PFSK-1 (cell line): ENCODE measurements around the gene TGDS.

Source experiments
- FOXP2 ChIP-seq: optimal IDR thresholded peaks from 2 replicates; pipeline ENCODE3; 2011; ENCODE audit warnings: borderline replicate concordance, control low read depth, inconsistent platforms; ENCODE audit not compliant: insufficient read depth; ENCODE audit errors: extremely low read length, extremely low read depth
- POLR2AphosphoS5 ChIP-seq: IDR thresholded peaks from 2 replicates; pipeline ENCODE4 v1.6.1; 2012; ENCODE audit warnings: low read depth, mild to moderate bottlenecking, control low read depth, low read length, moderate library complexity
- SIN3A ChIP-seq: IDR thresholded peaks from 2 replicates; pipeline ENCODE4 v1.6.1; 2012; ENCODE audit warnings: mild to moderate bottlenecking, low read length, moderate library complexity, borderline replicate concordance; ENCODE audit not compliant: insufficient read depth
- TAF1 ChIP-seq: IDR thresholded peaks from 2 replicates; pipeline ENCODE4 v1.6.1; 2012; ENCODE audit warnings: low read length, control low read depth, borderline replicate concordance; ENCODE audit not compliant: insufficient read depth
- TF ChIP-seq, protein P1 (sequence below), 2 experiments: IDR thresholded peaks; 2 replicates each; pipeline versions ENCODE4 v1.6.1 to v1.8.0; 2011 to 2012; ENCODE audit warnings: low read depth in 2 of 2, low read length in 2 of 2, control low read depth in 1 of 2, inconsistent platforms in 1 of 2, mild to moderate bottlenecking in 1 of 2, moderate library complexity in 1 of 2; ENCODE audit not compliant: insufficient read depth in 1 of 2

TGDS gene

DNA sequence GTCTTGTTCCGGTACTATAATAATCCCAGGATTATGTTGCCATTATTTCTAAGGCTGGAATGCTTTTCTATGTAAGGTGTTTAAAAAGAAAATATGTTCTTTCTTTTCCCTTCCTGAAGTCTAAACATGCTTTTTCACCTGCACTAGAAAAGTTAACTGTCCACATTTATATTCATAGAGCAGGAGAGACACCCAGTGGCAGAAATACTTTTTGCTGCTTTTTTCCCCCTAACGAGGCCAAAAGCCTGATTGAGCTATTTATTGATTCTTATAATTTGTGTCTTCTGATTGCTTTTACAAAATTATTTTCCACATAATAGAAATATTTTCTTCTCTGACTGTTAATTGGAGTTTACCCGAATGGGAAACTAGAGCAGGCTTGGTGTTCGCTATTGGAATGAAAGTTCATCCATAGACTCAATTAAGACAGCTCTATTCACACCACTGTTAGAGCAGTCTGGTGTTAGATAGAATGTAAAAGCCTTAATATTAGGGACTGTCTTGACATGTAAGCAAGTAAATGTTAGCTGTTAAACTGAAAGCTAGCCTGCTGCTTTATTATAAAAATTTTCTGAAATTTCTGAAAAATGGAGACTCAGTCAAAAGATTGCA lies 21.5 kb upstream of the TGDS start:
- TF ChIP-seq SIN3A (no peak), POLR2AphosphoS5 (no peak), TAF1 (no peak), FOXP2 (no peak)
- TF ChIP-seq, protein P1, sequence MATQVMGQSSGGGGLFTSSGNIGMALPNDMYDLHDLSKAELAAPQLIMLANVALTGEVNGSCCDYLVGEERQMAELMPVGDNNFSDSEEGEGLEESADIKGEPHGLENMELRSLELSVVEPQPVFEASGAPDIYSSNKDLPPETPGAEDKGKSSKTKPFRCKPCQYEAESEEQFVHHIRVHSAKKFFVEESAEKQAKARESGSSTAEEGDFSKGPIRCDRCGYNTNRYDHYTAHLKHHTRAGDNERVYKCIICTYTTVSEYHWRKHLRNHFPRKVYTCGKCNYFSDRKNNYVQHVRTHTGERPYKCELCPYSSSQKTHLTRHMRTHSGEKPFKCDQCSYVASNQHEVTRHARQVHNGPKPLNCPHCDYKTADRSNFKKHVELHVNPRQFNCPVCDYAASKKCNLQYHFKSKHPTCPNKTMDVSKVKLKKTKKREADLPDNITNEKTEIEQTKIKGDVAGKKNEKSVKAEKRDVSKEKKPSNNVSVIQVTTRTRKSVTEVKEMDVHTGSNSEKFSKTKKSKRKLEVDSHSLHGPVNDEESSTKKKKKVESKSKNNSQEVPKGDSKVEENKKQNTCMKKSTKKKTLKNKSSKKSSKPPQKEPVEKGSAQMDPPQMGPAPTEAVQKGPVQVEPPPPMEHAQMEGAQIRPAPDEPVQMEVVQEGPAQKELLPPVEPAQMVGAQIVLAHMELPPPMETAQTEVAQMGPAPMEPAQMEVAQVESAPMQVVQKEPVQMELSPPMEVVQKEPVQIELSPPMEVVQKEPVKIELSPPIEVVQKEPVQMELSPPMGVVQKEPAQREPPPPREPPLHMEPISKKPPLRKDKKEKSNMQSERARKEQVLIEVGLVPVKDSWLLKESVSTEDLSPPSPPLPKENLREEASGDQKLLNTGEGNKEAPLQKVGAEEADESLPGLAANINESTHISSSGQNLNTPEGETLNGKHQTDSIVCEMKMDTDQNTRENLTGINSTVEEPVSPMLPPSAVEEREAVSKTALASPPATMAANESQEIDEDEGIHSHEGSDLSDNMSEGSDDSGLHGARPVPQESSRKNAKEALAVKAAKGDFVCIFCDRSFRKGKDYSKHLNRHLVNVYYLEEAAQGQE (IDR thresholded peaks at IDR 0.05; ENCODE audit: insufficient read depth in 1 of 2, low read depth in 2 of 2, low read length in 2 of 2), result no peak

DNA sequence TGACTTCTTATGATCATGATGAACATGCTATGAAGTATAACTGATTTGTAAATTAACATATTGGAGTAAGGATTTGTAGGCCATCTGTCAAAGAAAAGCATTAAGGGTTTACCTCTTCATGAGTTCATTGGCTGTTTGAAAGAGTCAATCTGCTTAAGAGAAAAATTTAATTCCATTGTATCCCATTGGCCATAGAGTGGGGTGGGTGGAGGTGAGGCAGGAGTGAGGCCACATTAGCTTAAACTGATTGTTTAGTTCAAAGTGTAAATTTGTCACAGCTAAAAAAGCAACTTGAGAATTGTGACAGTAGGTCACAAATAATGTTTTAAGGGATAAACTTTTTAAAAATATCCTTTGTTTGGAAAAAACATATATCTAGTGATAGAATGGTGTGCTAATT lies 17.1 kb upstream of the TGDS start:
- TF ChIP-seq SIN3A (no peak), POLR2AphosphoS5 (no peak), TAF1 (no peak), FOXP2 (no peak)
- TF ChIP-seq, protein P1 (IDR thresholded peaks at IDR 0.05; ENCODE audit: insufficient read depth in 1 of 2, low read depth in 2 of 2, low read length in 2 of 2), result no peak

DNA sequence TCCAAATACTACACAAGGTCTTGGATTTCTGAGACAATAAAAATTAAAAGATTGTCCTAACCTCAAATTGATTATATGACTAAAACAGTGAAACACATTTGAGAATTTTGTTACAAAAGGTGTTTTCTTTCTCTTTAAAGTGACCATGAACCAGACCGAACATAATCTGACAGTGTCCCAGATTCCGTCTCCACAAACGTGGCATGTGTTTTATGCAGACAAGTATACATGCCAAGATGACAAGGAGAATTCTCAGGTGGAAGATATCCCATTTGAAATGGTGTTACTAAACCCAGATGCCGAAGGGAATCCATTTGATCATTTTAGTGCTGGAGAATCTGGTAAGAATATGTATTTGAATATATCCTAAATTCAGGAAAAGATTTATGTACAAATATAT lies 16.1 kb upstream of the TGDS start:
- no peak for TF ChIP-seq TAF1
- no peak for TF ChIP-seq FOXP2
- TF ChIP-seq, protein P1 (IDR thresholded peaks at IDR 0.05; ENCODE audit: insufficient read depth in 1 of 2, low read depth in 2 of 2, low read length in 2 of 2), result no peak
- no peak for TF ChIP-seq SIN3A
- no peak for TF ChIP-seq POLR2AphosphoS5

GRCh38 chr13:94610475-94610874 lies 14.5 kb upstream of the TGDS start:
- TF ChIP-seq FOXP2 (no peak), SIN3A (no peak), TAF1 (no peak)
- TF ChIP-seq, protein P1 (IDR thresholded peaks at IDR 0.05; ENCODE audit: insufficient read depth in 1 of 2, low read depth in 2 of 2, low read length in 2 of 2), result no peak

GRCh38 chr13:94609196-94609595 lies 13.2 kb upstream of the TGDS start:
- TF ChIP-seq FOXP2 (no peak), POLR2AphosphoS5 (no peak), TAF1 (no peak), SIN3A (no peak)
- TF ChIP-seq, protein P1 (IDR thresholded peaks at IDR 0.05; ENCODE audit: insufficient read depth in 1 of 2, low read depth in 2 of 2, low read length in 2 of 2), result no peak
